NT2/D1 (cell line): ENCODE measurements around the gene MYOF.

Source experiments
- YY1 ChIP-seq: IDR thresholded peaks from 2 replicates; pipeline ENCODE4 v1.6.1; 2011; ENCODE audit not compliant: insufficient read length, insufficient read depth
- ZNF274 ChIP-seq: IDR thresholded peaks from 2 replicates; pipeline ENCODE4 v1.6.1; 2011; ENCODE audit warnings: mild to moderate bottlenecking, low read depth, low read length

DNA sequence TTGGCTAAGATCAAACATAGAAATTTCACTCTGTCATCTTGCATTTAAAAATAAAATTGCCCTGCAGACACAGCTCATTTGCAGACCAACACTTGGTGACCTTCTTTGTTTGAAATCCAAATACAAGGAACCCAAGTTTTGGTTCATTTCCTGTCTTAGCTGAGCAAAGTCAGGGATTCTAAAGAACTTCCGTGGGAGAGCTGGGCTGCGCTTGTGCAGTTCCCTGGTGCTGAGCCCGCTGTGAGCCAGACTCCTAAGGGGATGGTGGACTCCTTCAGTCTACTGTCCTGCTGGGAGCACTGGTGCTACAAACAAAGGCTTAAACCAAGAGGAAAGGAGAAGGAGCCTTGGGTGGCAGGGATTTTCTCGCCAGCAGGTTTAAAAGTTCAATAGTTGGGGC lies 60.0 kb downstream of the MYOF start:
- TF ChIP-seq ZNF274 (no peak), YY1 (no peak)
